Measurements from ENCODE around the gene ANO1. TPM values are rescaled to one million over a fixed set of nuclear protein-coding genes. Genes with fewer than 3 reads are reported as not detected.

The ANO1 gene
- total RNA-seq, 1 experiment from 2014 or later, result 10.9 TPM

GRCh38 chr11:70068345-70068744, 9.8 kb upstream of the ANO1 start:
- Histone ChIP-seq H4K20me1 (ENCODE audit: control insufficient read depth, insufficient read depth, insufficient read length) (no peaks in the 10 kb centered on the region), H2BK120ac (ENCODE audit: low read depth, low read length, poor library complexity, severe bottlenecking) (no peak overlapping the region), H3K4me1 (ENCODE audit: insufficient read depth, low read length) (peaks cover 8% of the 10 kb centered on the region), H4K8ac (replicated peaks; ENCODE audit: insufficient read length, low read depth, low read length) (no peak overlapping the region), H3K56ac (ENCODE audit: insufficient read length, low read depth, low read length) (no peak overlapping the region), H3K4ac (ENCODE audit: low read depth, low read length) (no peak overlapping the region), H3K27ac (ENCODE audit: insufficient read length, low read depth, low read length) (no peak overlapping the region), H3K18ac (ENCODE audit: insufficient read length, low read depth, low read length) (no peak overlapping the region), H3T11ph (ENCODE audit: low read length) (no peak overlapping the region), H3K9me3 (ENCODE audit: control insufficient read depth, low read depth, low read length) (no peaks in the 10 kb centered on the region), H3K23ac (ENCODE audit: insufficient read length, low read depth, low read length) (no peak overlapping the region), H2BK12ac (ENCODE audit: insufficient read length, low read depth, low read length) (no peak overlapping the region), H2AK5ac (ENCODE audit: insufficient read length, low read length) (no peak overlapping the region), H3K23me2 (ENCODE audit: insufficient read length, low read depth, low read length, poor library complexity, severe bottlenecking) (no peaks in the 10 kb centered on the region), H2AFZ (ENCODE audit: low read length) (no peak overlapping the region), H3K27me3 (ENCODE audit: insufficient read depth, low read length) (no peaks in the 10 kb centered on the region), H3K9ac (ENCODE audit: extremely low read depth, insufficient read length, low read length) (no peak overlapping the region), H3K4me2 (ENCODE audit: insufficient read depth, insufficient read length, low read length) (no peak overlapping the region), H2BK15ac (ENCODE audit: low read depth, low read length) (no peak overlapping the region), H4K5ac (ENCODE audit: insufficient read length, low read depth, low read length) (no peak overlapping the region), H2BK5ac (ENCODE audit: insufficient read length, low read length) (no peak overlapping the region), H3K14ac (ENCODE audit: insufficient read depth, low read length) (no peak overlapping the region), H3K79me1 (ENCODE audit: insufficient read depth, low read depth, low read length, poor library complexity, severe bottlenecking) (no peaks in the 10 kb centered on the region), H4K91ac (ENCODE audit: insufficient read length, low read depth, low read length) (no peak overlapping the region), H2BK20ac (ENCODE audit: low read depth, low read length, poor library complexity, severe bottlenecking) (no peak overlapping the region), H3K79me2 (ENCODE audit: insufficient read depth, low read length) (no peaks in the 10 kb centered on the region)
- Mint-ChIP-seq H3K4me3 (no peak overlapping the region), H3K4me1 (peaks cover 46 to 64% of the 10 kb centered on the region in 2 experiments), H3K27me3 (ENCODE audit: low read depth) (peaks cover 41% of the 10 kb centered on the region), H3K9me3 (no peaks in the 10 kb centered on the region), H3K27ac (peak overlapping the region; percentile 31 to 83 (median 36); a peak in 5 of 7 replicates), H3K36me3 (ENCODE audit: insufficient read depth in 1 of 3, low read depth in 3 of 3) (no peaks in the 10 kb centered on the region; a peak in 1 of 7 replicates)
- WGBS (ENCODE audit: extremely low coverage, insufficient read length, low lambda C conversion rate), result no CpG with 5 or more reads among the region's 6 CpGs
- TF ChIP-seq CTCF (conservative IDR thresholded peaks at IDR 0.05), result 0 out of 3 replicates have a peak, but pooled peaks have one; percentile 3
- peak; percentile 19 for DNase-seq

Data from H9 (cell line).